Subcutaneous adipose tissue (tissue), 4 donors: Measurements from ENCODE around the gene TBC1D16. TPM values are rescaled to one million over a fixed set of nuclear protein-coding genes. Genes with fewer than 3 reads are reported as not detected.

Experiments used
- total RNA-seq, 4 donors: library from RNA; depleted of rRNA; stranded (reverse); fragments of >200 nt; gene quantifications; one replicate each; pipeline ENCODE4 v1.1.0, GENCODE V29; 2016
- TF ChIP-seq, protein P1 (sequence below): fragments of 450-650 bp; IDR thresholded peaks from one replicate; pipeline ENCODE4 v1.5.1; 2016; ENCODE audit warnings: low read depth, mild to moderate bottlenecking, control low read depth, antibody characterized with exemption, moderate library complexity

The TBC1D16 gene
- total RNA-seq, 4 donors from 2014 or later, result 43.5 to 115 (median 60.5) TPM

DNA sequence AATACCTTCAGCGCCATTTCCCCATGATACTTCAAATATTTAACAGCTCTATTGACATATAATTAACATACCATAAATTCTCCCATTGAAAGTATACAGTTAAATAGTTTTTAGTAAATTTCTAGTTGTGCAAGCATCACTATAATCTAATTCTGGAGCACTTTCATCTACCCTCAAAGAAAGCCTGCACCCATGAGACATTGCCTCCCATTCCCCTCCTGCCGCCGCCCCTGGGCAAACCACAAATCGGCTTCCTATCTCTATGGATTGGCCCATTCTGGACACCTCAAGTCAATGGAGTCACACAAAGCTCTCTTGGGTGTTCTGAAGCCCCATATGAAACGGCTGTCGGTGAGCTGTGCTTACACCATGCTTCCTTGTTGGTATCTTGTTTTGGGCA, 119.2 kb downstream of the TBC1D16 start:
- TF ChIP-seq, protein P1, sequence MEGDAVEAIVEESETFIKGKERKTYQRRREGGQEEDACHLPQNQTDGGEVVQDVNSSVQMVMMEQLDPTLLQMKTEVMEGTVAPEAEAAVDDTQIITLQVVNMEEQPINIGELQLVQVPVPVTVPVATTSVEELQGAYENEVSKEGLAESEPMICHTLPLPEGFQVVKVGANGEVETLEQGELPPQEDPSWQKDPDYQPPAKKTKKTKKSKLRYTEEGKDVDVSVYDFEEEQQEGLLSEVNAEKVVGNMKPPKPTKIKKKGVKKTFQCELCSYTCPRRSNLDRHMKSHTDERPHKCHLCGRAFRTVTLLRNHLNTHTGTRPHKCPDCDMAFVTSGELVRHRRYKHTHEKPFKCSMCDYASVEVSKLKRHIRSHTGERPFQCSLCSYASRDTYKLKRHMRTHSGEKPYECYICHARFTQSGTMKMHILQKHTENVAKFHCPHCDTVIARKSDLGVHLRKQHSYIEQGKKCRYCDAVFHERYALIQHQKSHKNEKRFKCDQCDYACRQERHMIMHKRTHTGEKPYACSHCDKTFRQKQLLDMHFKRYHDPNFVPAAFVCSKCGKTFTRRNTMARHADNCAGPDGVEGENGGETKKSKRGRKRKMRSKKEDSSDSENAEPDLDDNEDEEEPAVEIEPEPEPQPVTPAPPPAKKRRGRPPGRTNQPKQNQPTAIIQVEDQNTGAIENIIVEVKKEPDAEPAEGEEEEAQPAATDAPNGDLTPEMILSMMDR, result no peak

DNA sequence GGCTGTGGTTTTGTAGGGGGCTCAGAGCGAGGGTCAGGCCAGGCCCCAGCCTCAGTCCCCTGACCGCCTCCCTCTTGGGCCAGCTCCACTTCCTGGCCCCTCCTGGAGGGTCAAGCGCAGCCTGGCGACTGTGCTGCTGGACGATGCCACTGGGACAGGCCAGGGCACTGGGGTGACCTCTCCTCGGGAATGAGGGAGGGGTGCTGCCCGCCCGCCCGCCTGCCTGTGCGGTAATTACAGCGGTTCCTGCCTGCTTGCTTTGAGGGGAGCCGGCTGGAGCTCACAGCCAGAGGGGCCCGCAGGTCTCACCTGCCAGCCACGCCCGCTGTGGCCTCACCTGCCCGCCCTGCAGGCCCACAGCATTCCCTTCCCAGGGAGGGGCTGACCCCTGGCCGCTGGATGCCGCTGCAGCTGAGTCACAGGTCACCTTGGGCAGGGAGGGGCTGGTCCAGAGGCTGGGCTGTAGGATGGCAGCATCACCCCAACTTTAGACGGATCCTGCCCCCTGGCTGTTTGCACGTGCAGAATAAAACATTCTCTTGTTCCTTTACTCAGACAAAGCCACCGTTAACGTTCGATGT, 119.7 kb downstream of the TBC1D16 start:
- TF ChIP-seq, protein P1, result no peak

DNA sequence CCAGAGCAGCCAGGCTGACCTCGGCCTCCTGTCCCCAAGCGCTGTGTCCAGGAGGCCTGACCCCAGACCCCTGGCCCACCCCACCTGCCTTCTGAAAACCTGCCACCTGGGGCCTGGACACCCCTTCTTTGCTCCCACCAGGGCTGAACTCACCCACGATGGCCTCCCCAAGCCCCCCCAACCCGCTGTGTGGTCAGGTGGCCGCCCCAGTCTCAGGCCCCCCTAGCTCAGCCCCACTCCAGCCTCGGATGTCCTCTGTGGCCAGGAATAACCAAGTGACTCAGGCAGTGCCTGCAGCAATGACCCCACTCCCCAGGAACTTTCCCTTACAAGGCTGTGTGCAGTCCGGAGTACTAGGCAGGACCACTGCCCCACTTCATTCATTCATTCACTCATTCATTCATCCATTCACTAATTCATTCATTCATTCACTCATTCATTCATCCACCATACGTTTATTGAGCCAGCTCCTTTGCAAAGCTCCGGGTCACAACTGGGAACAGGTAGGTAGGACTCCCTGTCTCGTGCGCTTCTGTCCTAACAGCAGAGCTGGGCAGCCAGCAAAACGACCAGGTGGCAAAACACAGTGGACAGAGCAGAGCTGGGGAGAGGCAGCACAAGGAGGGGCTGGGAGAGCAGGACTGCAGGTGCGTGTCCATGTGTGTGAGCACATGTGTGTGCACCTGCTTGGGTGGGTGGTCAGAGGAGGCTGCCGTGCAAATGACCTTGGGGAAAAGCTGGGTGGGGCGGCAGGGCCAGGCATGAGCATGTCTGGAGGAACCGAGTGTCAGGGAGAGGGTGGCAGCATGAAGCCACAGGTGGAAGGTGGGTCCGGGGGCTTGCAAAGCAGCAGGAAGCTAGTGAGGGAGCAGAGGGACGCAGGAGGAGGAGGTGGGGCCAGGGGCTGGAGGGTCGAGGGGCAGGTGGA, 120.6 kb downstream of the TBC1D16 start:
- TF ChIP-seq, protein P1, result no peak

DNA sequence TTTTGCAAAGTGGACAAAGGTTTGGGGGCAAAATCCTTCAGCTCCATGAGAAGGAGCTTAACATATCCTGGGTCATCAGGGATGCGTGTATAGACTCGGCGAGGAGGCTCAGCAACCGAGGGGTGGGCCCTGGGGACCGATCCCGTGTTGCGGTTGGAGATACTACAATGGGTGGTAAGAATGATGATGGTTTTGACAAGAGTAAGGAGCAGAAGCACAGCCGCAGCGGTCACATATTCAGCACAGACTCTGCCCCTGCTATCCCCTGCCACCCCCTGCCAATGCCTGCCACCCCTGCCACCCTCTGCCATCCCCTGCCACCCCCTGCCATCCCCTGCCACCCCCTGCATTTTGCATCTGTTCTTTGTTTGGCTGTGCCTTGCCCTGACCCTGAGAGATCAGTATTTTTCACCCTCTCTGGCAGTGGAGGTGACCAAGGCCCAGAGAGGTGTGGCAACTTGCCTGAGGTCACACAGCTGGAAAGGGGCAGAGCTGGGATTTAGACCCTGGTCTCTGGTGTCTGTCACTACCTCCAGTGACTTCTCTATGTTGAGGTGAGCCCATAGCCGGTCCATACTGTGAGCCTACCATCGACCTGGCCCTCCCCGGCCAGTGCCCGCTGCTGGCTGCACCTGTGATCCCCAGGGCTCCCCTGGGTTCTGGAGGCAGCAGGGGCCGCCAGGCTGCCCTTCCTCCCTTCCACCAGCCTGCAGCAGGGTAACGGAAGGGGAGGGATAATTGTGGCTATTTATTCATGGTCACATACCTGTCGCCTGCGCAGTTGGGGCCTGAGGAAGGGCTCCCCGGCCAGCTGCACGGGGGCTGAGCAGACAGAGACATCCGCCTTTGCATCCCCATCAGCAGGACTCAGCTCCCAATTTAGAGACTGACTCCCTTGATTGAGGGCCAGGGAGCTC, 121.5 kb downstream of the TBC1D16 start:
- TF ChIP-seq, protein P1, result no peak

DNA sequence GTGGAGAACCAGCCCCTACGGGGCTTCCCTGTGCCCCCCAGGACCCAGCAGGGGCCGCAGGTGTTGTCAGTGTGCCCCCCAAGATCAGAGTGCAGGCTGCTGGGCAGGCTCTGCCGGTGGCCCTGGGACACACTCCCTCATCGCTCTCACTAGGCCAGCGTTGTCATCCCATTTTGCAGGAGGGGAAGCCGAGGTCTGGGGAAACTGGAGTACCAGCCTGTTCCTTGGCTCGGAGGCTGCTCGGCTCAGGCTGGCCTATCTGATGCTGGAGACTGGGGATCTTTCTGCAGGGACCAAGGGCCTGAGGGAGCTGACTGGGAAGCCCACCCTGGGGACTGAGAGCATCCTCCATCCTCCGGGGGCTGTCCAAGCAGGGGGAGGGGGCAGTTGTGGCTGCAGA, 122.2 kb downstream of the TBC1D16 start:
- TF ChIP-seq, protein P1, result no peak

DNA sequence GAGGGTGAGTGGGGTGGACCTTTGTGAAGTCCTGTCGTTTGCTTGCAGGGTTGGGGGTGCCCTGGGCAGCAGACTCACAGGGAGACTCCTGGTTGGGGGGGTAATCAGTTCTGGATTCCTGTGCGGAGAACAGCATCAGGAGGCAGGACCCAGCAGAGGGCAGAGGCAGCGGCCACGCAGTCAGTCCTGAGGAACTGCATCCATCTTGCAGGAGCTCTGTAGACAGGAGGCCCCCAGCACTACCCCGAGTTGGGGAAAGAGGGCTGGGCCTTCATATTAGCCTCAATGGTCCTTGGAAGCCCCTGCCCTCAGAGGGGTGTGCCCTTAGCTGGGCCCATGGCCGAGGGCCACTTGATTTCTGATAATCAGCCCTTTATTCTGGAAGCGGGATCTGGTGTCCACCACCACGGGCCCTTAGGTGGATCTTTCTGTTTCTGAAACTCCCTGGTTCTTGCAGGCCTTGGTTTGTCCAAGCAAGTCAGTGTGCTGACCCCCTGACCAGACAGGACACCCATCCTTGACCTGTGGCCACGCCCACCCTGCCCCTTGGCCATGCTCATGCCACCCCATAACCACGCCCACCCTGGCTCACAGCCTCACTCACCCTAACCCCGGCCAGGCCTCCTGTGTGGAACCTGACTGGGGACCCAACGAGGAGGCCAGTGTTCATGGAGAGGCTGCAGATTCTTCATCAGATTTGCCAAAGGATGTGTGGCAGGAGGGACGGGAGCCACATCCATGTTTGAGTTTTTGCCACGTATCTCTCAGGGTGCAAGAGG, 122.9 kb downstream of the TBC1D16 start:
- TF ChIP-seq, protein P1, result no peak
